HS-27A (cell line): ENCODE data around the gene EMCN.
"Not testable (repeated sequence)": the region's sequence is repeated elsewhere in the genome, so short reads cannot be mapped to it uniquely, and the experiment has no call there.

Experiments used
- DNase-seq: peaks from one replicate; pipeline ENCODE4 v3.0.0-alpha.2; 2012; ENCODE audit warnings: low read depth, missing footprints

EMCN gene

GRCh38 chr4:100517864-100518341 is at the start of gene EMCN:
TSS of gene EMCN (minus strand) at chr4:100518022. CDS start at chr4:100517914, 108 bp downstream.
- DNase-seq: no peak

- DNase-seq: no peak
Measured at GRCh38 chr4:100566396-100566795, 48.6 kb upstream of the EMCN start.

DNA sequence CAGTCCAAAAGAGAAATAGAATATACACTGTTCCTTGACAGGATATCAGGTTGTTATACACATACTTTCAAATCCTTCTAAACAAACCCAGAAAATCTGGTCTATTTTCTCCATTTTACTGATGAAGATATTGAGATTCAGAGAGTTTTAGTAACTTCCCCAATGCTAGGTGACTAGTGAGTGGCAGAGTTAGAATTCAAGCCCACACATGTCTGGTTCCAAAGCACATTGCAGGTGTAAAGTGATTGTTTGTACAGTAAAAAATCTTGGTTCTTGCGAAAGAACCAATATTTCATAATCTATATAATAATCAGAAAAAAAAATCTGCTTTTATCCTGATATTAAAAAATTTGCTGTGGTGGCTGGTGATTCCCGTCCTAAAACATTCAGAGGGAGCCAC is 39.5 kb upstream of the EMCN start:
- DNase-seq: no peak

DNA sequence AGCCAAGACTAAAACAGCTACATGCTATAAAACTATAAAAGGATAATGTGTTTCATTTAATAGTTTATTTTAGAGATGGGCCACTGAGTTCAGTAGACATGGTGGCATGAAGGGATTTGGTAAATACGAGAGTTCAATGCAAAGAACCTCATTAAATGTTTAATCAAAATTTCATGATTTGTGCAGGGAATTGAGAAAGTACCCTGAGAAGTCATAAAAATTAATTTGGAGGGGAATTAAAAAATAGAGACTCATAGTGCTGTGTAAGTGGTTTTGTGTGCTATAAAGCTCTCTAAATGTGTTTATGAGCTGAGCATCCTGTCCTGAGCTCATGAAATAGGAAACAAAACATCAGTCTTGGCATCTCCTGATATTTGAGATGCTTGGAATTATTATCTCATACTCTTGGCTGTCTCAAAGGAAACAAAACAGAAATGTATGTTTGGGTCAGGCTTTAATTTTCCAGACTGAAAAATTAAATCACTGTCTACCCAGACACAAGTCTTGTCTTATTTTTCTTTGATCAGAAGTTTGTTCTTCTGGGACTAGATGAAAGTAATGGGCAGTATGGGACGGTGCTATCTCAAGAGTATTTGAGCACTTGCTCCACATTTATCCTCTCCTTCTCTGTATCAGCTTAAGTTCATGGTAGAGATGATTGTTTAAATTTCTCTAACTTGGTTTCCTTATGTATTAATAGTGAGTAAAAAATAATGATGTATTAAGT is 38.0 kb upstream of the EMCN start:
- no peak for DNase-seq

DNA sequence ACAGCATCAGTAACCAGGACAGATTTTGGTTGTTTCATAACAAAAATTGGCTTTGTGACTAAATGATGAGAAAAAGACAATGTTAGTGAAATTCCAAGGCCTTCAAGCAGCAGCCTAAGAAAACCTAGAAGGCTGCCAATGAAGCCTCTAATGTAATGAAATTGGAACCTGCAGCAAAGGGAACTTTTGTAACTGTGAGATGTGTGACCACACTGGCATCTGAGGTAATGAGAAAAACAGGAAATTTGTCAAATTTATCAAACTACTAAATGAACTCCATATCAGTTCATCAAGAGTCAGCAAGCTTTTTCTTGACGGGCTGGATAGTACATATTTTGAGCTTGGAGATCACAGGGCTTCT is 30.4 kb upstream of the EMCN start:
- DNase-seq: no peak

- DNase-seq: no peak
Measured at GRCh38 chr4:100547541-100548199, 29.8 kb upstream of the EMCN start.

- DNase-seq: no peak
Measured at GRCh38 chr4:100545427-100545826, 27.6 kb upstream of the EMCN start.

DNA sequence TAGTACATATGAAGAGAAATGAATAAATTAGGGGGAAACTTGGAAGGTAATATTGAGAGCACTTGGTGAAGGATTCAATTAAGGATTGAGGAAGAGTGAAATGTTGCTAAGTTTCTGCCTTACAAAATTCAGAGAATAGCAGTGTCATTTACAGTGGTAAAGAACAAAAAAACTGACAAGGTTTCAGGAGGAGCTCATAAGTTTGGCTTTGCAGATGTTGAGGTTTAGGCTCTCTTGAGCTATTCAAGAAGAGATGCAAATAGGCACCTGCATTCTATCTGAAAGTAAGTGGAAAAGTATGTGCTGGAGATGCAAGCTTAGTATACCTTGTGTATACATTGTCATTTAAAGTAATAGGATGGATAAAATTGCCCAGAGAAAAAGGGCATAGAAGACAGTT is 22.3 kb upstream of the EMCN start:
- DNase-seq: no peak

DNA sequence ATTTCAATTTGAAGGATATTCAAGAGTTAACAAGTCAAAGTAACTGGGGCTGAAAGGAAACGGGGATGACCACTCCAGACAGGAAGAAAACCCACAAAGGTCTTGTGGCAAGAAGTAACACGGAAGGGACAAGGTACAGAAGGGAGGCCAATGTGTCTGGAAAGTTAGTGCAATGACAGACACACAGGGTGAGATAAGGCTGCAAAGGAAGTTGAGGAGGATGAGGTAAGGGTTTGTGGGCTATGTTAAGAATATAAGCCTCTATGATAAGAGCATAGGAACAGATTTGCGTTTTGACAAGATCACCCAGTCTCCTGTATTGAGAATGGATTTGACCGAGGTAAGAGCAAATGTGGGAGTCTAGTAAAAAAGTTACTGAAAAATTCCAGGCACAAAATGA is 21.9 kb upstream of the EMCN start:
- no peak for DNase-seq

GRCh38 chr4:100533741-100534140 is 15.9 kb upstream of the EMCN start:
- DNase-seq: no peak

GRCh38 chr4:100530161-100530560 is 12.3 kb upstream of the EMCN start:
- DNase-seq: not testable (repeated sequence)

DNA sequence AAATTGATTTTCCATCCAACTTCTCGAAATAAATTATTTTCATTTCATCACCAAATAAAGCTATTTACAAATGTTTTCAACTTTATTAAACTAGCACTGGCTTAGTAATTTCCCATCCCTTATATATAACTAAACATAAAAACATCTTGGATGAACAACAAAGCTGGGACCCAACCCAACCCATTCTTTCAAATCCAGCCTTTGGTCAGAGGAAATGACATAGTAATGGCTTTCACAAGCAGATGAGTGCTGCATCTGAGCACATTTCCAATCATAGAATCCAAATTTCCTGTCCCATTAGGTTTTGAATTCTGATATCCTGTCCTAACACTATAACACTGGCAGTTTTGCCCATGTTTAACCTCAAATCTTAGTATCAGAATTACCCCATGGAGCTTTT is 7.9 kb upstream of the EMCN start:
- no peak for DNase-seq

- DNase-seq: no peak
Measured at GRCh38 chr4:100519205-100519604, 1.4 kb upstream of the EMCN start.

DNA sequence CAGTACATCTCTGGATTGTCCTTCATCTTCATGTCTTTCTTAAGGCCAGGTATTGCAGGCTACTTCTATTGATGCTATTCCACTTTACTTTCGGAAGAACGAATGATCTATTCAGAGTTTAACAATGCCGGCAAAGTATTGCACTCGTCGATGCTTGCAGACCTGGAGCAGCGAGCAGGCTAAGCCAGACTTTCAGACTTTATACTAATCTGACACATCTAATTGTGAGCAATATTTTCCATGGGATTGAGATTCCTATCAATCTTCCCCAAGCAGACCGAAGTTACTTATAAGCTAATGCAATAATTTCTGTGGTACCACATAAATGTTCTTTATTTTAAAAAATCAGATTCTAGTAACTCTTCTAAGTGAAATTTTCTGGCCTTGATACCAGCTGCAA is 1.6 kb downstream of the EMCN start:
- no peak for DNase-seq

GRCh38 chr4:100511896-100512295 is 5.9 kb downstream of the EMCN start:
- DNase-seq: no peak

DNA sequence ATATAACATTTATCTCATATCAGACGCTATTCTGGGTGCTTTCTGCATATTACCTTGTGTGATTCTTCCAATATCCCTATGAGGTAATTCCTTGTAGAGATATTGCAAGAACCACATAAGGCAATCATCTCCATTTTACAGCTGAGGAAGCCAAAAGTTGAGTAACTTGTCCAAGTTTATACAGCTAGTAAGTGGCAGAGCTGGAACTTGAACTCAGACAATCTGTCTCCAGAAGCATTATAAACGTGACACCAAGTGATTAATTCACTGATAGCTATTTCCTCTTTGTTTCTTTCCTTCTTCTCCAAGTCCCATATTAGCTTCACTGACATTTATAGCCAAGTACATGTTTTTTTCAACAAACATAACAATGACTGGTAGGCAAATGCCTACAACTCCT is 7.3 kb downstream of the EMCN start:
- no peak for DNase-seq

GRCh38 chr4:100509386-100509785 is 8.4 kb downstream of the EMCN start:
- no peak for DNase-seq

GRCh38 chr4:100508691-100509090 is 9.1 kb downstream of the EMCN start:
- DNase-seq: no peak

GRCh38 chr4:100504086-100504874 is 13.5 kb downstream of the EMCN start:
- peak; percentile 23 for DNase-seq

- DNase-seq: no peak
Measured at GRCh38 chr4:100497791-100498190, 20.0 kb downstream of the EMCN start.

GRCh38 chr4:100495074-100495473 is 22.7 kb downstream of the EMCN start:
- no peak for DNase-seq

GRCh38 chr4:100494166-100494565 is 23.7 kb downstream of the EMCN start:
- DNase-seq: no peak

- DNase-seq: no peak
Measured at GRCh38 chr4:100493756-100494155, 24.1 kb downstream of the EMCN start.
